ENCODE measurements around the gene KLHL36.
A peak's percentile ranks its signal among the peaks of the same experiment; 100 is the strongest.

KLHL36 gene

GRCh38 chr16:84647828-84648594 lies at the start of gene KLHL36:
KLHL36 (plus strand) TSS chr16:84648511; CDS start chr16:84650868, 2,357 bp downstream.
- peak; percentile 68 to 93 (median 80) for DNase-seq

GRCh38 chr16:84599521-84600202 lies 48.6 kb upstream of the KLHL36 start:
- DNase-seq: peak; percentile 88 to 93 (median 89)

- DNase-seq: peak; percentile 71 to 91 (median 87)
Observed at GRCh38 chr16:84600343-84601229, 47.7 kb upstream of the KLHL36 start.

- peak; percentile 96 to 98 (median 96) for DNase-seq
Observed at GRCh38 chr16:84603140-84603816, 45.0 kb upstream of the KLHL36 start.

GRCh38 chr16:84603940-84604339 lies 44.4 kb upstream of the KLHL36 start:
- no peak for DNase-seq

- DNase-seq: no peak
Observed at GRCh38 chr16:84604477-84605013, 43.8 kb upstream of the KLHL36 start.

- DNase-seq: no peak
Observed at GRCh38 chr16:84605339-84605848, 42.9 kb upstream of the KLHL36 start.

- no peak for DNase-seq
Observed at GRCh38 chr16:84606081-84606875, 42.0 kb upstream of the KLHL36 start.

GRCh38 chr16:84607061-84607460 lies 41.2 kb upstream of the KLHL36 start:
- DNase-seq: no peak

GRCh38 chr16:84607694-84608093 lies 40.6 kb upstream of the KLHL36 start:
- peak; percentile 78 to 81 (median 78) for DNase-seq

- DNase-seq: no peak
Observed at GRCh38 chr16:84608282-84608681, 40.0 kb upstream of the KLHL36 start.

GRCh38 chr16:84609563-84610177 lies 38.6 kb upstream of the KLHL36 start:
- DNase-seq: peak in 1 of 3 donors; percentile 26

- DNase-seq: no peak
Observed at GRCh38 chr16:84610376-84610775, 37.9 kb upstream of the KLHL36 start.

- DNase-seq: no peak
Observed at GRCh38 chr16:84611041-84611440, 37.3 kb upstream of the KLHL36 start.

GRCh38 chr16:84612686-84613085 lies 35.6 kb upstream of the KLHL36 start:
- DNase-seq: no peak

GRCh38 chr16:84613408-84614072 lies 34.8 kb upstream of the KLHL36 start:
- DNase-seq: peak; percentile 50 to 81 (median 65)

GRCh38 chr16:84614073-84614459 lies 34.2 kb upstream of the KLHL36 start:
- peak; percentile 89 to 90 (median 89) for DNase-seq

- no peak for DNase-seq
Observed at GRCh38 chr16:84614623-84614967, 33.7 kb upstream of the KLHL36 start.

- peak in 1 of 3 donors; percentile 25 for DNase-seq
Observed at GRCh38 chr16:84614968-84615813, 33.1 kb upstream of the KLHL36 start.
